HG03520 (cell line): Measurements from ENCODE around the gene MLPH.
A peak's percentile ranks its signal among the peaks of the same experiment; 100 is the strongest.

Experiments
- ATAC-seq: cut with Tn5 transposase; IDR thresholded peaks from one replicate; pipeline ENCODE4 v1.9.1; 2021; ENCODE audit warnings: mild to moderate bottlenecking, moderate library complexity; ENCODE audit not compliant: unreplicated experiment

MLPH gene

GRCh38 chr2:237517163-237517562, 30.1 kb downstream of the MLPH start:
- no peak for ATAC-seq

DNA sequence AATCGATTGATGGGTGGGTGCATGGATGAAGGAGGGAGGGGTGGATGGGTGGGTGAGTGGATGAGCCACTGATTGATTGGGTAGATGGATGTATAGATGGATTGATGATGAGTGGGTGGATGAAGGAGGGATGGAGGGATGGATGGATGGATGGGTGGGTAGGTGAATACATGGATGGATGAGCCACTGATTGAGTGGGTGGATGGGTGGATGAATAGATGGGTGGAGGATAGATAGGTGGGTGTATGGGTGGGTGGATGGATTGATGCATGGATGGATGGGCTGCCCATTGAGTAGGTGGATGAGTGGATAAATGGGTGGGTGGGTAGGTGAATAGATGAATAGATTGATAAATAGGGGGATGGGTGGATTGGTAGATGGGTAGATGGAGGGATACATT, 30.9 kb downstream of the MLPH start:
- ATAC-seq: no peak

- ATAC-seq: no peak
Measured at GRCh38 chr2:237519506-237520245, 32.6 kb downstream of the MLPH start.

DNA sequence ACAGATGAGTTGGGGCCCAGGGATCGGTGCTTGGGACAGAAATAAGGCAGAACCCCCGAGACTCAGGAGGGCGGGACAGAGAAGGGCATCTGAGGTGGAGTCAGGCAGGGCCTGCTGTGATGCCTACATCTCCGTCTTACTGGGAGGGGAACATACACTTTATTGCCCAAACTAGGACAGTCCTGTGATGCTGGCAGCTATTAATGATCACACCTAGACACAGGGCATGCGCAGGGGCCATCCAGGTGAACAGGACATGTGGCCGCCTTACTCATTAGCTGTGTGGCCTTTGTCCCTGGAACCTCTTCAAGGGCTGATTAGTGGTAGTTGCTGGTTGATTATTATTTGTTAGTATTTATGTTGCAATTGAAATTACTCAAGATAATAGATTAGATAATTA, 33.2 kb downstream of the MLPH start:
- no peak for ATAC-seq

GRCh38 chr2:237524631-237525030, 37.6 kb downstream of the MLPH start:
- no peak for ATAC-seq

GRCh38 chr2:237525559-237526157, 38.6 kb downstream of the MLPH start:
- ATAC-seq: no peak

GRCh38 chr2:237527233-237527632, 40.2 kb downstream of the MLPH start:
- ATAC-seq: no peak

DNA sequence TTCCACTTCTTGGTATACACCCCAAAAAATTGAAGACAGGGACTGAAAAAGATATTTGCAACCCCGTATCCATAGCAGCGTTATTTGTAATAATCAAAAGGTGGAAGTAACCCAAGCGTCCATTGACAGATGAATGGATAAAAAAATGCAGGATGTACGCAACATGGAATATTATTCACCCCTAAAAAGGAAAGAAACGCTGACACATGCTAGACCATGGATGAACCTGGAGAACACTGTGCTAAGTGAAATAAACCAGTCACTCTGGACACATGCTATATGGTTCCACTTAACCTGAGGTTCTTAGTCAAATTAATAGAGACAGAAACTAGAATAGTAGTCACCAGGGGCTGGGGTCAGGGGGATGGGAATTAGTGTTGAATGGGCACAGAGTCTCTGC, 40.7 kb downstream of the MLPH start:
- ATAC-seq: no peak

DNA sequence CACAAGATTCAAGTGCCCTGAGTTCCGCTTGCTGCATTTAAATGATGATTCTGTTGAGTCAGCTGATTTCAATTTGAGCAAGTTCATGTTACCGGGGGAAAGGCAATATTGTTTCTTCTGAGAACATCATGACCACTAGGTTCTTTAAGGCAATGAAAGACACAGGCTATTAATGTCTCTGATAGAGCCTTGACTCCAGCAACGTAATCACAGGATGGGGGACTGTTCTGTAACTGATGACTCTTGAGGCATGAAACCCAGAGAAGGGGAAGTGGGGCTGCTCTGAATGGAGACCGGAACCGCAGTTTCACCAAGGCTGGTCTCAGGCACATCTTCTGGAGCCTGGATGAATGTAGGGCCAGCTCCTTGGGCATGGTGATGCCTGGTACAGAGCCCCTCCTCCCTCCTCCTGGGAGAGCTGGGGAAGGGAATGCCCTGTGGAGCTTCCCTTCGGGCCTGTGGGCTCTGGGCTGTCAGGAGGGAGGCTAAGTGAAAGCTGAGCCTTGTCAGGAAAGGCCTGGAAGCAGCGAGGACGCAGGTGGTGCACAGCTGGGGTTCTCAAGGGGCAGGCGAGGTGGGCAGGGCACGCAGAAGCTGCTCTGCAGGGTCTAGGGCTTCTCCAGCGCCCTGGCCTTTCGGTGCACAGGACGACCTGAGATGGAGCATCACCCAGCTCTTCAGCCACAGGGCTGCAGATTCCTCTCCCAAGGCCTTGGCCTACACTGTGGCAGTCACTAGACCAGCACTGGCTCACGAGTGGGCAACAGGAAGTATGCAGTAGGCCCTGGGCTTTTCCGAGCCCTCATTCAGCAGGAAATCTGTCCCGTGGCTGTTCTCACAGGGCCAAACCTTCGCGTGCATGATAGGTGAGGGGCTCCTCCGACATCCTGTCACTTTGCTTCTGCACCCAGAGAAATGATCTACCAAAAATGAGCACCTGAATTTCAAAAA, 42.7 kb downstream of the MLPH start:
- peak; percentile 82 for ATAC-seq

DNA sequence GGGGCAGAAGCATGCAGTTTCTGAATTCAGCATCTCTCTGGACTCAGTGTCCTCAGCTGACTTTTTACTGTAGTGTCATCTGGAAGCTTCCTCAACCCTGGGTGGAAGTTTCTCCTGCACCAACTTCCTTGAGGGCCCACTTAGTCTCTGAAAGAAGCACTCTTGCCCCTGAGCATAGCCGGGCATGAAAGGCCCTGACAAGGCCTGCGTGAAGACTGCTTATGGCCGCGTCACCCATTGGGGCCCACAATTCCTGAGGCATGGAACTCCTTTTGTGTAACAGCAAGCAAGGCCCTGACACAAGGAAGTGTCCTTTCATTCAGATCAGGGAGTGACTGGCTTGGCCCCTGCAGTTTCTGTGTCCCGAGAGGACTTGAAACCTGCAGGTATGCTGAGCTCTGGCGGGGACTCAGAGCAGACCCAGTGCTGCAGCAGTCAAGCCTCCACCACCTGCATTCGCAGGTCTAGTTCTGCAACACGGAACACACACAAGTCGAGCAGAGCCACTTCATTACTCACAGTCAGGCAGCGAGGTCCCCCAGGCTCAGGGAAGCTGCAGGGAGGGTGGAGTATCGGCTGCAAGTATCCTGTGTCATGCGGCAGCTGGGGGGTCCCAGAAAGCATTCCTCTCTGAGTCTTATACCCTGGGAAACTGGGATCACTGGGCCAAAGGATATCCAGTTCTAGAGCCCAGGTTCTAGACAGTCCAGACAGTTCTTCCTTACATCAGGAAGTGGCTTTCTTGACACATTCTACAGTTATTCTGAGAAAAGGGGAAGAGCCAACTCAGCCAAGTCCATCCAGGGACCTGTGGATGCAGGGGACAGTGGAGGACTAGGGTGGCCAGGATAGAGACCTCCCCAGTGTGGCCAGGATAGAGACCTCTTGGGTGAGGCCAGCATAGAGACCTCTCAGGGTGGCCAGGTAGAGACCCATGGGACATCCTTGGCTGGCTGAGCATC, 43.7 kb downstream of the MLPH start:
- peak; percentile 46 for ATAC-seq

GRCh38 chr2:237532160-237532559, 45.1 kb downstream of the MLPH start:
- ATAC-seq: no peak

DNA sequence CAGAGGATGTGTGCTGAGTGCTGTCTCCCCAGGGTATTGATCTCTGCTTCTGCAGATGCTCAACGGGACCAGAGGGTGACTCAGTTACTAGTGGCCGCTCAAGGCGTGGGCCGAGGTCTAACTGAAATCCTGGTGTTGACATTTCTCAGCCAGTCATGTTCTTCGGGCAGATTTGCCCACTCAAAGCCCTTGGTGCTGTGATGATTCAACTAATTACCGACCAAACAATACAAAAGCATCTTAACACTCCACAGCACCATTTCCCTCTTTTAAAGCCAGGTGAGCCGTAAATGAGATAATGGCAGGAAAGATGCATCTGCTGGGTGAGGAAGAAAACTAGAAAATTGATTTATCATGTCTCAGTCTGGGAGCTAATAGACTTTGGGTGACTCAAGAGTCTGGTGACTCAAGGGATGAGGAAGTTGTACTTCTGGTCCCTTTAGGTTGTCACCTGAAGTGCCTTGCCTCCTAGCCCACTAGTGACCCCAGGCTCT, 46.7 kb downstream of the MLPH start:
- ATAC-seq: no peak

- ATAC-seq: no peak
Measured at GRCh38 chr2:237534380-237534779, 47.3 kb downstream of the MLPH start.

DNA sequence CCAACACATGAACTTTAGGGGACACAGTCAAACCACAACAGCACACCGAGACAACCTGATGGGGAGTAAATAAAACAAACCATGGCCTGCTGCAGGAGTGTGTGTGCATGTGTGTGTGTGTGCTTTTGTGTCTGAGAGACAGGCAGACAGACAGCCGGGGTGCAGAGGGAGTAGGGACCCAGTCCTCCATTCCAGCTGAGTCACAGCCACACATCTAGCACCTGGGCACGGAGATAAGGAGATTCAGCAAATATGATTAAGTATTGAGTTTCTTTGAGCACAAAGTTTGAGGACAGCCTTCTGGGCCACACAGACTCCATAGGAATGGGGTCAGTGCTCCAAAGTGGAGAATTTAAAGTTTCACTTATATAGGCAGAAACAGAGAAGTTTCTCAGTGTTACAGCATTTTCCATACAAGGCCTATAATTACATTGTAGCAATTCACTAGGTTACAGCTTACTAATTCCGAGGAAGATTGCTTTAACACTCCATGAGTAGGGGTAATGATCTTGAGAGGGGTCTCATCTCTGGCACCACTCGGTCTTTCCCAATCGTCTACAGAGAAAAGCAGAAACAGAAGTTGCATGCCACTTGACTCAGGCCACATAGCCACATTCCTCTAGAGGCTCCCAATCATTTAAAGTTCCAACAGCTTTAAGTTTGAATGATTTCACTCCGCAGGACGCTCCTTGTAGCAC, 48.5 kb downstream of the MLPH start:
- ATAC-seq: no peak

GRCh38 chr2:237536083-237536415, 49.0 kb downstream of the MLPH start:
- ATAC-seq: no peak

DNA sequence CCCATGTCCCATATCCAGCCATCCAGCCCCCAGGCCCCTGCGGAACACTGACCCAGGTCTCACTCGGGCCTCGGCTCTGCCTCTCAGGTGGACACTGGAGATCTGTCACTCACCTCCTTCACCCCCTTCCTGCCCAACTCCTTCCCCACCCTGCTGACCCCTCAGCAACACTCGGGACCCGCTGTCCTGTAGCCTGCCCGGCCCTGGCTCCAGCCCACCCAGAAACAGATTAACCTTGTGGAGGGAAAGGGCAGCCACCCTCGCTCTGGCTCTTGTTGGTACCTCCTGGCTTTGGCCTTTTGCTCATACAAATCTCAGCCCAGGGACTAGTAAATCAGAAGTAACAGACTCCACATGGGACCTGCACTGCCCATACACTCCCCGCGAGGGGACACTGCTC, 49.6 kb downstream of the MLPH start:
- ATAC-seq: no peak

- ATAC-seq: no peak
Measured at GRCh38 chr2:237538001-237538720, 51.1 kb downstream of the MLPH start.

DNA sequence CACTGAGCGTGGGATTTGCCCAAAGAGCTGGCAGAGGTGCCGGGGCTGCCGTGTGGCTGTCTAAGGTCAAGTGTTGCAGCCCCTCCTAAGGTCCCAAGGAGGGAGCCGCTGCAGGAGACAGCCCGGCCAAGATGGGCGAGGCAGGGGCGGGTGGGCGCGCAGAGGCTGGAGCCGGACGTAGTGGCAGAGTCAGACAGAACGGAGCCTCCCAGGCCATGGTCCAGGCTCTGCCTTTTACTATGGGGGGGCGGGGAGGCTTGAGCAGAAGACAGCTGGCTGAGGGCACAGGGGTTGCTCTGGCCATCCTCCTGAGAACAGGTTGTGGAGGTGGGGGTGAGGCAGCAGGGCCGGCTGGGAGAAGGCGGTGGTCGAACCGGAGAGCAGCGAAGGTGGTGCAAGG, 51.9 kb downstream of the MLPH start:
- ATAC-seq: no peak

DNA sequence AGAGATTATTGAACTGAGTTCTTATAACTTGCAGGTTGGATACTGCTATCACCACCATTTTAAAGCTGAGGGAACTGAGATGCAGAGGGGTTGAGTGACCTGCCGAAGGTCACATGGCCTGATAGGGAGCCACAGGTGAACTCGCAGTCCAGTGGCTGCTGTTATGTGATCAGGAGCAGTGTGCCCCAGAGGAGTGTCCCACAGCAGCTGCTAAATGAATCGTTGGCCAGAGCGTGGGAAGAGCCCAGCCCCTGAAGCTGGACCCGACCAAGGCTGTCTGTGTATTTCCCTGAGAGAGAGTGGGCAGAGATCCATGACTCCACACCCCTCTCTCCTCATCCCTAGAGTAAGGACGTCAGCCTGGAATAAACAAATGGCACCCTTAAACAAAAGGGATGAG, 52.6 kb downstream of the MLPH start:
- ATAC-seq: no peak
